ENCODE data around the gene PRKCA.

Gene PRKCA

GRCh38 chr17:66826856-66827255 is 524.4 kb downstream of the PRKCA start:
- Histone ChIP-seq H3K36me3 (ENCODE audit: control insufficient read depth, low read length) (no peaks in the 10 kb centered on the region), H3K9me3 (ENCODE audit: control insufficient read depth, insufficient read depth, low read length) (no peaks in the 10 kb centered on the region), H3K27ac (ENCODE audit: low read depth, low read length) (no peak overlapping the region), H3K4me3 (ENCODE audit: low read length) (no peak overlapping the region), H3K27me3 (ENCODE audit: control insufficient read depth, low read length) (peaks cover 13% of the 10 kb centered on the region), H3K4me1 (ENCODE audit: control insufficient read depth, low read length) (no peaks in the 10 kb centered on the region), H3K79me2 (ENCODE audit: control insufficient read depth, low read length) (no peaks in the 10 kb centered on the region), H3K9me2 (replicated peaks; ENCODE audit: control insufficient read depth, low read length) (no peaks in the 10 kb centered on the region), H3F3A (ENCODE audit: control insufficient read depth, insufficient read depth) (no peaks in the 10 kb centered on the region), H4K20me1 (ENCODE audit: control insufficient read depth, insufficient read depth, low read depth, low read length) (no peaks in the 10 kb centered on the region), H3K4me2 (ENCODE audit: low read length) (no peak overlapping the region)
- TF ChIP-seq CTCF (IDR thresholded peaks at IDR 0.05; ENCODE audit: low read depth, low read length, poor library complexity, severe bottlenecking), result no peak
- TF ChIP-seq EZH2phosphoT487 (IDR thresholded peaks at IDR 0.05; ENCODE audit: borderline replicate concordance, low read length), result no peak

GRCh38 chr17:66829386-66829864 is 527.0 kb downstream of the PRKCA start:
- TF ChIP-seq EZH2phosphoT487 (IDR thresholded peaks at IDR 0.05; ENCODE audit: borderline replicate concordance, low read length), result no peak
- no peak for TF ChIP-seq CTCF (IDR thresholded peaks at IDR 0.05; ENCODE audit: low read depth, low read length, poor library complexity, severe bottlenecking)
- Histone ChIP-seq H3K4me3 (ENCODE audit: low read length) (no peak overlapping the region), H3K4me2 (ENCODE audit: low read length) (no peak overlapping the region), H3F3A (ENCODE audit: control insufficient read depth, insufficient read depth) (no peaks in the 10 kb centered on the region), H3K27me3 (ENCODE audit: control insufficient read depth, low read length) (peaks cover 31% of the 10 kb centered on the region), H3K79me2 (ENCODE audit: control insufficient read depth, low read length) (no peaks in the 10 kb centered on the region), H3K36me3 (ENCODE audit: control insufficient read depth, low read length) (no peaks in the 10 kb centered on the region), H3K9me2 (replicated peaks; ENCODE audit: control insufficient read depth, low read length) (no peaks in the 10 kb centered on the region), H4K20me1 (ENCODE audit: control insufficient read depth, insufficient read depth, low read depth, low read length) (no peaks in the 10 kb centered on the region), H3K4me1 (ENCODE audit: control insufficient read depth, low read length) (peaks cover 4% of the 10 kb centered on the region), H3K9me3 (ENCODE audit: control insufficient read depth, insufficient read depth, low read length) (no peaks in the 10 kb centered on the region), H3K27ac (ENCODE audit: low read depth, low read length) (no peak overlapping the region)

GRCh38 chr17:66829883-66830282 is 527.5 kb downstream of the PRKCA start:
- H3K4me3 ChIP-seq (ENCODE audit: low read length), result no peak overlapping the region

More at GRCh38 chr17:66829883-66830282, 527.5 kb downstream of the PRKCA start:
- Histone ChIP-seq H3K27ac (ENCODE audit: low read depth, low read length) (no peak overlapping the region), H3K4me1 (ENCODE audit: control insufficient read depth, low read length) (peaks cover 8% of the 10 kb centered on the region), H3K9me2 (replicated peaks; ENCODE audit: control insufficient read depth, low read length) (no peaks in the 10 kb centered on the region), H3K4me2 (ENCODE audit: low read length) (no peak overlapping the region), H3F3A (ENCODE audit: control insufficient read depth, insufficient read depth) (no peaks in the 10 kb centered on the region), H3K9me3 (ENCODE audit: control insufficient read depth, insufficient read depth, low read length) (no peaks in the 10 kb centered on the region), H3K36me3 (ENCODE audit: control insufficient read depth, low read length) (no peaks in the 10 kb centered on the region), H3K79me2 (ENCODE audit: control insufficient read depth, low read length) (no peaks in the 10 kb centered on the region), H3K27me3 (ENCODE audit: control insufficient read depth, low read length) (peaks cover 34% of the 10 kb centered on the region), H4K20me1 (ENCODE audit: control insufficient read depth, insufficient read depth, low read depth, low read length) (no peaks in the 10 kb centered on the region)
- TF ChIP-seq EZH2phosphoT487 (IDR thresholded peaks at IDR 0.05; ENCODE audit: borderline replicate concordance, low read length) (no peak), CTCF (IDR thresholded peaks at IDR 0.05; ENCODE audit: low read depth, low read length, poor library complexity, severe bottlenecking) (no peak)

Measured in DOHH2 (cell line).